Ectodermal cell (in vitro differentiated cells): ENCODE measurements around the gene PPCDC.
"Not testable (repeated sequence)": the region's sequence is repeated elsewhere in the genome, so short reads cannot be mapped to it uniquely, and the experiment has no call there.

Experiments
- H3K27ac ChIP-seq: 2 replicates; pipeline ENCODE4 v1.7.0; 2013; ENCODE audit warnings: mild to moderate bottlenecking, low read depth, low read length; ENCODE audit not compliant: insufficient read depth, poor library complexity, severe bottlenecking
- H3K27me3 ChIP-seq: 2 replicates; pipeline ENCODE4 v1.7.0; 2013; ENCODE audit warnings: mild to moderate bottlenecking, low read length; ENCODE audit not compliant: insufficient read depth, control insufficient read depth, poor library complexity, severe bottlenecking
- H3K36me3 ChIP-seq: one replicate; pipeline ENCODE4 v1.7.0; 2013; ENCODE audit warnings: low read length; ENCODE audit not compliant: control insufficient read depth, insufficient read depth
- H3K4me1 ChIP-seq: one replicate; pipeline ENCODE4 v1.7.0; 2013; ENCODE audit warnings: low read length; ENCODE audit not compliant: control insufficient read depth, insufficient read depth
- H3K4me3 ChIP-seq: 2 replicates; pipeline ENCODE4 v1.7.0; 2013; ENCODE audit warnings: low read depth, low read length, control low read depth; ENCODE audit not compliant: insufficient read depth
- H3K9me3 ChIP-seq: 2 replicates; pipeline ENCODE4 v1.7.0; 2013; ENCODE audit warnings: mild to moderate bottlenecking, low read length, moderate library complexity; ENCODE audit not compliant: control insufficient read depth
- WGBS, 2 experiments: methylation state at CpG; one replicate each; pipeline ENCODE4 v1.1.7; 2013; ENCODE audit warnings: missing lambda C conversion rate in 2 of 2; 5-methylcytosine and 5-hydroxymethylcytosine counted together

Gene PPCDC

DNA sequence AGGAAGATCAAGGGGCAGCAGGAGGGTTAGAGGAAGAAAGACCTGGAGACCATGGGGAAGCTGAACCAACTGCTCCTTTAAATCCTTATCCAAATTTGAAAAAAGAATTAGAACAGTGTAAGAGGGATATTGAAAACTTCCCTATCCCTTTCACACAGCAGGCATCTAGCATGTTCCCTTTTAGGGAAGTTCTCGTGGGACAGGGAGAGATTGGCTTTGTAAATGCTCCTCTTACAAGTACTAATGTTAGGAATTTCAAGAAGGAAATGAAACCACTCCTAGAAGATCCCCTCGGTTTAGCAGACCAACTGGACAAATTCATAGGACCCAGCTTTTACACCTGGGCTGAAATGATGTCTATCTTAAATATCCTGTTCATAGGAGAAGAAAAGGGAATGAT, 41.5 kb downstream of the PPCDC start:
- Histone ChIP-seq H3K4me3 (no peak overlapping the region), H3K27me3 (no peaks in the 10 kb centered on the region), H3K4me1 (peaks cover 3% of the 10 kb centered on the region), H3K27ac (no peak overlapping the region), H3K36me3 (no peaks in the 10 kb centered on the region), H3K9me3 (peaks cover 2% of the 10 kb centered on the region)
- 65 to 76% methylated on average over 2 of the region's 2 CpGs for WGBS, 2 experiments

DNA sequence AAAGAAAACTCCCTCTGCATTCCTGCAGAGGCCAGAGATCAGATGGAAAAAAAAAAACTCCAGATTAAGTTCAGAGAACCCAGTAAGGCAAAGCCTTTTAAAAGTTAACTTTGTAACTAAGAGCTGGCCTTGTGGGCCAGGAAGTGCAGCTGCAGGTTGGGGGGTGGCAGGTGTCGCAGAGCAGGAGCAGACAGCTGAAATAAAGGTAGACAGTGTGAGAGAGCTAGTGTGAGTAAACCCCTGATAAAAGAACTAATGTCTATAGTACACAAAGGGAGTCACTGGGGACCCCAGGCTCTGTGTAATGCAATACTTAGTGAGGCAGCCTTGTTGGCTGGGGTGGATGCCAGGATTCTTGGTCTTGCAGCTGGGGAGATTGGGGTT, 42.1 kb downstream of the PPCDC start:
- 90 to 96% methylated on average over 1 of the region's 1 CpG for WGBS, 2 experiments
- no peak overlapping the region for H3K4me3 ChIP-seq

DNA sequence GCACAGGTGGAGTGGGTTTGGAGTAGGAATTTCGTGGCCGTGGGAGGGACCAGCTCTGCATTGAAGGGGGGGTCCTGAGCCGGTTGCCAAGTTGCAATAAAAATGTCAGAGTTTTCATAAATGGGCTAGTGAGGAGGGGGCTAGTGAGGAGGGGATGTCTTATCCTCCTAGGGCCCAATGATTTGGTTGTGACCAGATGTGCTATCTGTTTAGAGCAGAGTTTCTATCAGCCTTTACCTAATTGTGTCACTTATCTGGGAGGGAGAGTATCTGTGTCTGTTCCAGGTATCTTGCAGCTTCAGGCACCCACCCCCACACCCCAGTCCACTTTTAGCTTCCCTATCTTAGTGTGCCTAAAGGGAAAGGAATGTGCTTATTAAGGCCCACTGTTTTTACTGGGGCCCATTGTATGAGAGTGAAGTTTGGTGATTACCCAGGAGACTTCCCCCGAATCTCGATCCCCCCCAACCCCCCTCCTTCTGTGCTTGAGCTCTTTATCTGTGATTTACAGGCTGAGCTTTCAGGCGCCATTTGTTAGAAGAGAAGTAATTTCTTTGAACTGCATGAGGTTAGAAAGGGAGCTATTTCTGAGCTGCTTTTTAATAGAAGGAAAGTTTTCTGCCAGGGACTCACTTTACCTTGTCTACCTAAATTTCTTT, 42.6 kb downstream of the PPCDC start:
- Histone ChIP-seq H3K27me3 (no peaks in the 10 kb centered on the region), H3K9me3 (peaks cover 2% of the 10 kb centered on the region), H3K36me3 (no peaks in the 10 kb centered on the region), H3K4me3 (no peak overlapping the region), H3K4me1 (peaks cover 3% of the 10 kb centered on the region), H3K27ac (no peak overlapping the region)
- 89 to 95% methylated on average over 4 to 6 of the region's 6 CpGs for WGBS, 2 experiments

More for the DNA sequence above, 42.1 kb downstream of the PPCDC start:
- no peaks in the 10 kb centered on the region for H3K36me3 ChIP-seq
- H3K4me1 ChIP-seq, result peaks cover 3% of the 10 kb centered on the region
- no peak overlapping the region for H3K27ac ChIP-seq
- peaks cover 2% of the 10 kb centered on the region for H3K9me3 ChIP-seq
- no peaks in the 10 kb centered on the region for H3K27me3 ChIP-seq

- H3K4me3 ChIP-seq, result no peak overlapping the region
These were observed 43.9 kb downstream of the PPCDC start for GRCh38 chr15:75067123-75067830.

GRCh38 chr15:75068748-75069147, 45.4 kb downstream of the PPCDC start:
- H3K36me3 ChIP-seq, result no peaks in the 10 kb centered on the region
- H3K27me3 ChIP-seq, result no peaks in the 10 kb centered on the region
- no peak overlapping the region for H3K4me3 ChIP-seq
- H3K27ac ChIP-seq, result no peak overlapping the region
- H3K4me1 ChIP-seq, result peaks cover 3% of the 10 kb centered on the region
- peaks cover 2% of the 10 kb centered on the region for H3K9me3 ChIP-seq

More at GRCh38 chr15:75067123-75067830, 43.9 kb downstream of the PPCDC start:
- H3K27ac ChIP-seq, result no peak overlapping the region
- no peaks in the 10 kb centered on the region for H3K27me3 ChIP-seq
- 86 to 89% methylated on average over 3 of the region's 3 CpGs for WGBS, 2 experiments
- peaks cover 2% of the 10 kb centered on the region for H3K9me3 ChIP-seq
- H3K36me3 ChIP-seq, result no peaks in the 10 kb centered on the region
- H3K4me1 ChIP-seq, result peaks cover 3% of the 10 kb centered on the region

- Histone ChIP-seq H3K4me3 (no peak overlapping the region), H3K4me1 (peaks cover 3% of the 10 kb centered on the region), H3K9me3 (peaks cover 2% of the 10 kb centered on the region), H3K27ac (no peak overlapping the region), H3K27me3 (no peaks in the 10 kb centered on the region), H3K36me3 (no peaks in the 10 kb centered on the region)
- 86 to 89% methylated on average over 8 of the region's 8 CpGs for WGBS, 2 experiments
These were observed 46.0 kb downstream of the PPCDC start for GRCh38 chr15:75069301-75069925.

- 76 to 81% methylated on average over 4 of the region's 4 CpGs for WGBS, 2 experiments
- Histone ChIP-seq H3K4me1 (no peaks in the 10 kb centered on the region), H3K4me3 (no peak overlapping the region), H3K36me3 (no peaks in the 10 kb centered on the region), H3K9me3 (peaks cover 5% of the 10 kb centered on the region), H3K27ac (no peak overlapping the region), H3K27me3 (no peaks in the 10 kb centered on the region)
These were observed 47.3 kb downstream of the PPCDC start for GRCh38 chr15:75070674-75071073.

DNA sequence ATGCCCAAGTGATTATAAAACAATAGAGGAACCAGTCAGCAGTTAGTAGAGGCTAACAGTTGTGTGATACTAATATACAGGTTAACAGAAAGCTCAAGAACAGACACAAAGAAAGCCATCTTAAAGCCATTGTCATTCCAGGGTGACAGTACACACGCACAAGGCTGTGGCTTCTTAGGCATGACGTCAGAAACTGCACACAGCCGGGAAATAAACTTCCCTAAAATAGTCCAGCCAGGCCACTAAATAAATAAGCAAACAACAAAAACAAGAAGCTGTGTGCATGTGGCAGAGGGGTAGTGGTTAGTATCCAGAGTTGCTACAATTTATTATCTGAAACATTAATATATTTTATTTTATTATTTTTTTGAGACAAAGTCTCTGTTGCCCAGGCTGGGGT, 49.8 kb downstream of the PPCDC start:
- 73 to 96% methylated on average over 3 of the region's 3 CpGs for WGBS, 2 experiments
- Histone ChIP-seq H3K4me3 (no peak overlapping the region), H3K4me1 (no peaks in the 10 kb centered on the region), H3K27me3 (no peaks in the 10 kb centered on the region), H3K36me3 (no peaks in the 10 kb centered on the region), H3K9me3 (peaks cover 7% of the 10 kb centered on the region), H3K27ac (no peak overlapping the region)

- no peak overlapping the region for H3K27ac ChIP-seq
- no peaks in the 10 kb centered on the region for H3K27me3 ChIP-seq
- peaks cover 7% of the 10 kb centered on the region for H3K9me3 ChIP-seq
- WGBS, 2 experiments, result 88 to 90% methylated on average over 2 of the region's 2 CpGs
- H3K4me1 ChIP-seq, result no peaks in the 10 kb centered on the region
- no peak overlapping the region for H3K4me3 ChIP-seq
- no peaks in the 10 kb centered on the region for H3K36me3 ChIP-seq
These were observed 52.9 kb downstream of the PPCDC start for GRCh38 chr15:75076277-75076676.

- WGBS, 2 experiments, result 88% methylated on average over 4 of the region's 4 CpGs
- H3K4me3 ChIP-seq, H3K4me1 ChIP-seq, H3K36me3 ChIP-seq, H3K27me3 ChIP-seq, H3K27ac ChIP-seq, H3K9me3 ChIP-seq: not testable (repeated sequence)
These were observed 54.2 kb downstream of the PPCDC start for GRCh38 chr15:75077551-75077961.
